ENCODE measurements around the gene PRKAB2. TPM values are rescaled to one million over a fixed set of nuclear protein-coding genes. Genes with fewer than 3 reads are reported as not detected.
A peak's percentile ranks its signal among the peaks of the same experiment; 100 is the strongest.
"Not testable (repeated sequence)": the region's sequence is repeated elsewhere in the genome, so short reads cannot be mapped to it uniquely, and the experiment has no call there.

Gene PRKAB2
- total RNA-seq, 1 experiment from 2014 or later = 14.4 TPM

DNA sequence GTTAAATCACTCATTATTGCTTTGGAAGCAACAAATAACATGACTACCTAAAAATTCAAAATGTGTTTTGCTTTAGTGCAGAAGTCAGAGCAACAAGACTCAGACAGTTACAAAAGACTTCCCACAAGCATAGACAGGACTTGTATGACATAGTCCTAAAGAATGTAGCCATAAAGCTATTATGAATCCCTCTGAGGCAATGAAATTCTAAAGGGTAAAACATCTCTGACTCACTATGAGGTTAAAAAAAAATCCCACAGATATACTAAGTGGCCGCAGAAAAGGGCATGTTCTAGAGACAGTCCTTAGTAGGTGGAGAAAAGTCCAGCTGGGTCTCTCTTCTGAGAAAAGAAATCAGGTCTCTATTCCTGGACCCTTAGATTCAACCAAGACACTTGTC, 4.9 kb downstream of the PRKAB2 start:
- Histone ChIP-seq H3K27me3 (replicated peaks; ENCODE audit: insufficient read depth, low read depth, low read length, poor library complexity) (no peaks in the 10 kb centered on the region), H3K9me3 (ENCODE audit: low read depth, low read length, poor library complexity, severe bottlenecking) (no peaks in the 10 kb centered on the region), H3K36me3 (ENCODE audit: insufficient read depth, low read length, poor library complexity, severe bottlenecking) (no peaks in the 10 kb centered on the region), H3K27ac (ENCODE audit: low read depth, low read length, poor library complexity, severe bottlenecking) (no peak overlapping the region), H3K4me3 (ENCODE audit: low read depth, low read length, poor library complexity, severe bottlenecking) (no peak overlapping the region), H3K4me1 (ENCODE audit: insufficient read depth, low read length, poor library complexity, severe bottlenecking) (peaks cover 17% of the 10 kb centered on the region)
- intact Hi-C loops (cut with micrococcal nuclease; ENCODE audit: unreplicated experiment) = no loop called here
- ChIA-PET CTCF (no interaction called here), POLR2A (ENCODE audit: low non-redundant PET) (no interaction called here)
- no peak for TF ChIP-seq EZH2 (IDR thresholded peaks at IDR 0.05; ENCODE audit: borderline replicate concordance, low read depth, low read length, poor library complexity, severe bottlenecking)
- TF ChIP-seq, protein P1, sequence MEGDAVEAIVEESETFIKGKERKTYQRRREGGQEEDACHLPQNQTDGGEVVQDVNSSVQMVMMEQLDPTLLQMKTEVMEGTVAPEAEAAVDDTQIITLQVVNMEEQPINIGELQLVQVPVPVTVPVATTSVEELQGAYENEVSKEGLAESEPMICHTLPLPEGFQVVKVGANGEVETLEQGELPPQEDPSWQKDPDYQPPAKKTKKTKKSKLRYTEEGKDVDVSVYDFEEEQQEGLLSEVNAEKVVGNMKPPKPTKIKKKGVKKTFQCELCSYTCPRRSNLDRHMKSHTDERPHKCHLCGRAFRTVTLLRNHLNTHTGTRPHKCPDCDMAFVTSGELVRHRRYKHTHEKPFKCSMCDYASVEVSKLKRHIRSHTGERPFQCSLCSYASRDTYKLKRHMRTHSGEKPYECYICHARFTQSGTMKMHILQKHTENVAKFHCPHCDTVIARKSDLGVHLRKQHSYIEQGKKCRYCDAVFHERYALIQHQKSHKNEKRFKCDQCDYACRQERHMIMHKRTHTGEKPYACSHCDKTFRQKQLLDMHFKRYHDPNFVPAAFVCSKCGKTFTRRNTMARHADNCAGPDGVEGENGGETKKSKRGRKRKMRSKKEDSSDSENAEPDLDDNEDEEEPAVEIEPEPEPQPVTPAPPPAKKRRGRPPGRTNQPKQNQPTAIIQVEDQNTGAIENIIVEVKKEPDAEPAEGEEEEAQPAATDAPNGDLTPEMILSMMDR (conservative IDR thresholded peaks at IDR 0.05; ENCODE audit: low read depth, low read length) = no peak
- peak; percentile 37 for DNase-seq (ENCODE audit: low spot score)
- no TSS peak for BruUV-seq (replicated peaks)

DNA sequence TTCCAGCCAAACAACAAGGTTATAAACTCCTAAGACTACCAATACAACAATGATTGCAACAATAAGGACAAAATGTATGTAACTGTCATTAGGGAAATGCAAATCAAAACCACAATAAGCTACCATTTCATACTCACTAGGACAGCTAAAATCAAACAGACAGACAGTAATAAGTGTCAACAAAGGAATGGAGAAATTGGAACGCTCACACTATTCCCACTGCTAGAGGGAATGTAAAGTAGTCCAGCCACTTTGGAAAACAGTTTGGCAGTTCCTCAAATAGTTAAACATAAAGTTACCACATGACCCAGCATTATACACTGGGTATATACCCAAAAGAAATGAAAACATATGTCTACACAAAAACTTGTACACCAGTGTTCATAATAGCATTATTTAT, 9.3 kb downstream of the PRKAB2 start:
- Histone ChIP-seq H3K4me1 (ENCODE audit: insufficient read depth, low read length, poor library complexity, severe bottlenecking) (no peaks in the 10 kb centered on the region), H3K9me3 (ENCODE audit: low read depth, low read length, poor library complexity, severe bottlenecking) (no peaks in the 10 kb centered on the region), H3K27ac (ENCODE audit: low read depth, low read length, poor library complexity, severe bottlenecking) (no peak overlapping the region), H3K36me3 (ENCODE audit: insufficient read depth, low read length, poor library complexity, severe bottlenecking) (peaks cover 6% of the 10 kb centered on the region), H3K4me3 (ENCODE audit: low read depth, low read length, poor library complexity, severe bottlenecking) (no peak overlapping the region), H3K27me3 (replicated peaks; ENCODE audit: insufficient read depth, low read depth, low read length, poor library complexity) (no peaks in the 10 kb centered on the region)
- DNase-seq (ENCODE audit: low spot score) = no peak
- ChIA-PET POLR2A (ENCODE audit: low non-redundant PET) (no interaction called here), CTCF (no interaction called here)
- intact Hi-C loops (cut with micrococcal nuclease; ENCODE audit: unreplicated experiment) = no loop called here
- TF ChIP-seq, protein P1 (conservative IDR thresholded peaks at IDR 0.05; ENCODE audit: low read depth, low read length) = no peak
- no peak for TF ChIP-seq EZH2 (IDR thresholded peaks at IDR 0.05; ENCODE audit: borderline replicate concordance, low read depth, low read length, poor library complexity, severe bottlenecking)
- BruUV-seq (replicated peaks) = no TSS peak

DNA sequence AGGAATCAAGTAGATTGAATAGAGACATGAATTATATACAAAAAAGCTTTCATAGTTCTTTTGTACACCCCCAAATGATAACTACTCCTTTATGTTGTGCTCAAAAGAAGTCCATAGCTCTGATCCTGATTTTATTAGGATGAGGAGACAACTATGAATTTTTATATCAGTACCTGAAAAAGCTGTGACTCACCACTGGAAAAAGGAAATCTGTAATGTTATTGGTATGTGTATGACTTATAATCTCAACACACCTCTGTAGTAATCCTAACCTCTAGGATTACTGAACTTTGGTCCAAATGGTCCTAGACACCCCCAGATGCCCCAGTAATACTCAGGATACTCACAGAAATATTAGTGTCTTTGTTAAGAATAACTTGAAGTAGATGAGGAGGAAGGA, 10.2 kb downstream of the PRKAB2 start:
- H3K4me3 ChIP-seq (ENCODE audit: low read depth, low read length, poor library complexity, severe bottlenecking) = no peak overlapping the region
- CTCF ChIA-PET = no interaction called here
- H3K36me3 ChIP-seq (ENCODE audit: insufficient read depth, low read length, poor library complexity, severe bottlenecking) = peaks cover 13% of the 10 kb centered on the region
- H3K4me1 ChIP-seq (ENCODE audit: insufficient read depth, low read length, poor library complexity, severe bottlenecking) = no peaks in the 10 kb centered on the region
- no peak for DNase-seq (ENCODE audit: low spot score)
- no peaks in the 10 kb centered on the region for H3K9me3 ChIP-seq (ENCODE audit: low read depth, low read length, poor library complexity, severe bottlenecking)
- no peaks in the 10 kb centered on the region for H3K27me3 ChIP-seq (replicated peaks; ENCODE audit: insufficient read depth, low read depth, low read length, poor library complexity)
- intact Hi-C loops (cut with micrococcal nuclease; ENCODE audit: unreplicated experiment) = no loop called here
- no peak overlapping the region for H3K27ac ChIP-seq (ENCODE audit: low read depth, low read length, poor library complexity, severe bottlenecking)
- TF ChIP-seq EZH2 (IDR thresholded peaks at IDR 0.05; ENCODE audit: borderline replicate concordance, low read depth, low read length, poor library complexity, severe bottlenecking) = no peak
- TF ChIP-seq, protein P1 (conservative IDR thresholded peaks at IDR 0.05; ENCODE audit: low read depth, low read length) = no peak
- POLR2A ChIA-PET (ENCODE audit: low non-redundant PET) = no interaction called here
- BruUV-seq (replicated peaks) = no TSS peak

DNA sequence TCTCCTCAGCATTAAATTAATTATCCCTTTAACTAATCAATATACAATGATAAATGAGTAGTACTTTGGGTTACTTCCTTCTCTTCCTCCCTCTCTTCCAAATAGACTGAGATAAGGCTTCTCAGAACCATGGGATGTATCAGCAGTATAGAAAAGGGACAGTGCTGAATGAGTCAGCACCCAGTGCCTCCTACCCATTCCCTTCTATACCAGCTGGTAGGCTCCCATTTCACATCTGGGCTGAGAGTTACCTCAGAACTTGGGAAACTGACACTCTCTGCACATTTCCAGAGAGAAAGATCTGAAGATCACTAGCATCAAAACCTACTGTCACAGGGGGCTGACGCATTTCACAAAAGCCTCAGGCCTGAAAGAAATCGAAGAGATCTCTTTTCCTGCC, 15.2 kb downstream of the PRKAB2 start:
- peaks cover 13% of the 10 kb centered on the region for H3K36me3 ChIP-seq (ENCODE audit: insufficient read depth, low read length, poor library complexity, severe bottlenecking)
- H3K4me3 ChIP-seq (ENCODE audit: low read depth, low read length, poor library complexity, severe bottlenecking); H3K4me1 ChIP-seq (ENCODE audit: insufficient read depth, low read length, poor library complexity, severe bottlenecking); H3K9me3 ChIP-seq (ENCODE audit: low read depth, low read length, poor library complexity, severe bottlenecking); H3K27ac ChIP-seq (ENCODE audit: low read depth, low read length, poor library complexity, severe bottlenecking); POLR2A ChIA-PET (ENCODE audit: low non-redundant PET); intact Hi-C loops (cut with micrococcal nuclease; ENCODE audit: unreplicated experiment); CTCF ChIA-PET; H3K27me3 ChIP-seq (replicated peaks; ENCODE audit: insufficient read depth, low read depth, low read length, poor library complexity); DNase-seq (ENCODE audit: low spot score); BruUV-seq (replicated peaks): not testable (repeated sequence)

All from A673 (cell line).